HCT116 (cell line): ENCODE measurements around the gene MCC.

Experiments used
- ATF3 ChIP-seq: IDR thresholded peaks from 2 replicates; pipeline ENCODE4 v1.6.1; 2012
- CEBPB ChIP-seq: IDR thresholded peaks from 2 replicates; pipeline ENCODE4 v1.6.1; 2012; ENCODE audit warnings: low read depth
- EZH2 ChIP-seq: fragments of 200-600 bp; sonication (generic); IDR thresholded peaks from 2 replicates; pipeline ENCODE4 v1.6.1; 2017; ENCODE audit warnings: antibody characterized with exemption, mixed run types
- MAX ChIP-seq: IDR thresholded peaks from 2 replicates; pipeline ENCODE4 v1.6.1; 2012
- POLR2A ChIP-seq: IDR thresholded peaks from 2 replicates; pipeline ENCODE4 v1.7.0; 2011; ENCODE audit warnings: borderline replicate concordance; ENCODE audit not compliant: insufficient read depth, insufficient read length; ENCODE audit errors: extremely low read depth
- POLR2AphosphoS5 ChIP-seq: IDR thresholded peaks from 2 replicates; pipeline ENCODE4 v1.6.1; 2011; ENCODE audit warnings: mild to moderate bottlenecking, low read depth, low read length, moderate library complexity
- RAD21 ChIP-seq: IDR thresholded peaks from 2 replicates; pipeline ENCODE4 v1.6.1; 2012; ENCODE audit warnings: low read depth, mild to moderate bottlenecking
- SIN3A ChIP-seq: IDR thresholded peaks from 2 replicates; pipeline ENCODE4 v1.6.1; 2012; ENCODE audit warnings: low read depth
- SP1 ChIP-seq: IDR thresholded peaks from 2 replicates; pipeline ENCODE4 v1.6.1; 2012; ENCODE audit warnings: low read depth
- ZNF274 ChIP-seq: fragments of 200-500 bp; sonication (Bioruptor generic); IDR thresholded peaks from 2 replicates; pipeline ENCODE4 v1.6.1; 2014; ENCODE audit warnings: mild to moderate bottlenecking, low read depth, low read length, inconsistent platforms
- TF ChIP-seq, protein P1 (sequence below), 3 experiments: fragments of 200-600 bp in 1 of 3; sonication (generic) in 1 of 3; IDR thresholded peaks in 2 of 3; conservative IDR thresholded peaks in 1 of 3; 2 replicates each; pipeline ENCODE4 v1.5.1; 2012 to 2017; ENCODE audit warnings: low read depth in 2 of 3, low read length in 2 of 3, antibody characterized with exemption in 1 of 3, borderline replicate concordance in 1 of 3, control low read depth in 1 of 3, mild to moderate bottlenecking in 1 of 3, mixed read lengths in 1 of 3, mixed run types in 1 of 3, moderate library complexity in 1 of 3; ENCODE audit not compliant: insufficient read depth in 1 of 3

- TF ChIP-seq EZH2, result no peak
- TF ChIP-seq MAX, result no peak
- TF ChIP-seq, protein P1, sequence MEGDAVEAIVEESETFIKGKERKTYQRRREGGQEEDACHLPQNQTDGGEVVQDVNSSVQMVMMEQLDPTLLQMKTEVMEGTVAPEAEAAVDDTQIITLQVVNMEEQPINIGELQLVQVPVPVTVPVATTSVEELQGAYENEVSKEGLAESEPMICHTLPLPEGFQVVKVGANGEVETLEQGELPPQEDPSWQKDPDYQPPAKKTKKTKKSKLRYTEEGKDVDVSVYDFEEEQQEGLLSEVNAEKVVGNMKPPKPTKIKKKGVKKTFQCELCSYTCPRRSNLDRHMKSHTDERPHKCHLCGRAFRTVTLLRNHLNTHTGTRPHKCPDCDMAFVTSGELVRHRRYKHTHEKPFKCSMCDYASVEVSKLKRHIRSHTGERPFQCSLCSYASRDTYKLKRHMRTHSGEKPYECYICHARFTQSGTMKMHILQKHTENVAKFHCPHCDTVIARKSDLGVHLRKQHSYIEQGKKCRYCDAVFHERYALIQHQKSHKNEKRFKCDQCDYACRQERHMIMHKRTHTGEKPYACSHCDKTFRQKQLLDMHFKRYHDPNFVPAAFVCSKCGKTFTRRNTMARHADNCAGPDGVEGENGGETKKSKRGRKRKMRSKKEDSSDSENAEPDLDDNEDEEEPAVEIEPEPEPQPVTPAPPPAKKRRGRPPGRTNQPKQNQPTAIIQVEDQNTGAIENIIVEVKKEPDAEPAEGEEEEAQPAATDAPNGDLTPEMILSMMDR (IDR thresholded peaks at IDR 0.05 in 2 of 3, conservative IDR thresholded peaks at IDR 0.05 in 1 of 3; ENCODE audit: borderline replicate concordance in 1 of 3, insufficient read depth in 1 of 3, low read depth in 2 of 3, low read length in 2 of 3), result no peak
- no peak for TF ChIP-seq POLR2A
- TF ChIP-seq RAD21, result no peak
- no peak for TF ChIP-seq ATF3
- TF ChIP-seq ZNF274, result no peak
- no peak for TF ChIP-seq POLR2AphosphoS5
- no peak for TF ChIP-seq SIN3A
- TF ChIP-seq SP1, result no peak
- TF ChIP-seq CEBPB, result no peak
Measured at GRCh38 chr5:113083481-113083880, 404.8 kb downstream of the MCC start.
